ENCODE results near the gene PCDHGA10.
"Not testable (repeated sequence)": the region's sequence is repeated elsewhere in the genome, so short reads cannot be mapped to it uniquely, and the experiment has no call there.

Gene PCDHGA10

GRCh38 chr5:141412854-141413539 is at the start of gene PCDHGA10:
PCDHGA10 (plus strand) TSS chr5:141412987; CDS start chr5:141413176, 189 bp downstream.
- no peak for DNase-seq (ENCODE audit: low read depth in 2 of 2, low spot score in 1 of 2)

- no peak for DNase-seq (ENCODE audit: low read depth in 2 of 2, low spot score in 1 of 2)
These were observed 48.7 kb upstream of the PCDHGA10 start, which contains the start of gene PCDHGA5 for GRCh38 chr5:141363952-141364660. PCDHGA5 (plus strand) TSS chr5:141364162; CDS start chr5:141364331, 169 bp downstream.

GRCh38 chr5:141366016-141366896 is 46.5 kb upstream of the PCDHGA10 start:
- DNase-seq (ENCODE audit: low read depth in 2 of 2, low spot score in 1 of 2) = no peak

- DNase-seq (ENCODE audit: low read depth in 2 of 2, low spot score in 1 of 2) = no peak
These were observed 42.6 kb upstream of the PCDHGA10 start, which contains the start of gene PCDHGB3 for GRCh38 chr5:141369994-141370848. PCDHGB3 (plus strand) TSS chr5:141370242; CDS start chr5:141370395, 153 bp downstream.

- DNase-seq (ENCODE audit: low read depth in 2 of 2, low spot score in 1 of 2) = no peak
These were observed 41.0 kb upstream of the PCDHGA10 start for GRCh38 chr5:141371572-141372475.

GRCh38 chr5:141373673-141374317 is 39.0 kb upstream of the PCDHGA10 start, which contains the start of gene PCDHGA6:
PCDHGA6 (plus strand) TSS chr5:141373891; CDS start chr5:141374084, 193 bp downstream.
- DNase-seq (ENCODE audit: low read depth in 2 of 2, low spot score in 1 of 2) = no peak

- DNase-seq (ENCODE audit: low read depth in 2 of 2, low spot score in 1 of 2) = no peak
These were observed 38.2 kb upstream of the PCDHGA10 start for GRCh38 chr5:141374627-141375026.

- DNase-seq (ENCODE audit: low read depth in 2 of 2, low spot score in 1 of 2) = not testable (repeated sequence)
These were observed 37.2 kb upstream of the PCDHGA10 start for GRCh38 chr5:141375444-141376155.

- no peak for DNase-seq (ENCODE audit: low read depth in 2 of 2, low spot score in 1 of 2)
These were observed 30.1 kb upstream of the PCDHGA10 start, which contains the start of gene PCDHGA7 for GRCh38 chr5:141382469-141383294. PCDHGA7 (plus strand) TSS chr5:141382742; CDS start chr5:141382900, 158 bp downstream.

GRCh38 chr5:141383345-141383744 is 29.4 kb upstream of the PCDHGA10 start:
- DNase-seq (ENCODE audit: low read depth in 2 of 2, low spot score in 1 of 2) = no peak

GRCh38 chr5:141384471-141385267 is 28.1 kb upstream of the PCDHGA10 start:
- no peak for DNase-seq (ENCODE audit: low read depth in 2 of 2, low spot score in 1 of 2)

GRCh38 chr5:141387557-141388311 is 25.1 kb upstream of the PCDHGA10 start, which contains the start of gene PCDHGB4:
PCDHGB4 (plus strand) TSS chr5:141387698; CDS start chr5:141387885, 187 bp downstream.
- not testable (repeated sequence) for DNase-seq (ENCODE audit: low read depth in 2 of 2, low spot score in 1 of 2)

GRCh38 chr5:141388661-141389060 is 24.1 kb upstream of the PCDHGA10 start:
- DNase-seq (ENCODE audit: low read depth in 2 of 2, low spot score in 1 of 2) = no peak

GRCh38 chr5:141389153-141390042 is 23.4 kb upstream of the PCDHGA10 start:
- DNase-seq (ENCODE audit: low read depth in 2 of 2, low spot score in 1 of 2) = no peak
